GM13976 (cell line): ENCODE results near the gene HES5.
"Not testable (repeated sequence)": the region's sequence is repeated elsewhere in the genome, so short reads cannot be mapped to it uniquely, and the experiment has no call there.

ENCODE experiments used
- DNase-seq: peaks from one replicate; pipeline ENCODE4 v3.0.0; 2012; ENCODE audit warnings: low spot score
- in situ Hi-C: fragments of 300-500 bp; cut with MboI; formaldehyde crosslinking; loops from one replicate; pipeline ENCODE4 v1.12.0; 2022; ENCODE audit warnings: low sequenced_read_pairs, mixed read lengths, inconsistent platforms; ENCODE audit not compliant: unreplicated experiment
- TF ChIP-seq, protein P1 (sequence below): IDR thresholded peaks from 2 replicates; pipeline ENCODE4 v1.5.1; 2012; ENCODE audit warnings: borderline replicate concordance, mild to moderate bottlenecking; ENCODE audit not compliant: insufficient read depth; ENCODE audit errors: extremely low read depth, missing control alignments, control extremely low read depth

HES5 gene

GRCh38 chr1:2571348-2571747 is 41.3 kb upstream of the HES5 start:
- no peak for DNase-seq
- TF ChIP-seq, protein P1, sequence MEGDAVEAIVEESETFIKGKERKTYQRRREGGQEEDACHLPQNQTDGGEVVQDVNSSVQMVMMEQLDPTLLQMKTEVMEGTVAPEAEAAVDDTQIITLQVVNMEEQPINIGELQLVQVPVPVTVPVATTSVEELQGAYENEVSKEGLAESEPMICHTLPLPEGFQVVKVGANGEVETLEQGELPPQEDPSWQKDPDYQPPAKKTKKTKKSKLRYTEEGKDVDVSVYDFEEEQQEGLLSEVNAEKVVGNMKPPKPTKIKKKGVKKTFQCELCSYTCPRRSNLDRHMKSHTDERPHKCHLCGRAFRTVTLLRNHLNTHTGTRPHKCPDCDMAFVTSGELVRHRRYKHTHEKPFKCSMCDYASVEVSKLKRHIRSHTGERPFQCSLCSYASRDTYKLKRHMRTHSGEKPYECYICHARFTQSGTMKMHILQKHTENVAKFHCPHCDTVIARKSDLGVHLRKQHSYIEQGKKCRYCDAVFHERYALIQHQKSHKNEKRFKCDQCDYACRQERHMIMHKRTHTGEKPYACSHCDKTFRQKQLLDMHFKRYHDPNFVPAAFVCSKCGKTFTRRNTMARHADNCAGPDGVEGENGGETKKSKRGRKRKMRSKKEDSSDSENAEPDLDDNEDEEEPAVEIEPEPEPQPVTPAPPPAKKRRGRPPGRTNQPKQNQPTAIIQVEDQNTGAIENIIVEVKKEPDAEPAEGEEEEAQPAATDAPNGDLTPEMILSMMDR, result no peak

GRCh38 chr1:2570332-2570731 is 40.3 kb upstream of the HES5 start:
- in situ Hi-C loops, result no loop called here
- no peak for DNase-seq
- TF ChIP-seq, protein P1, result no peak

More at GRCh38 chr1:2571348-2571747, 41.3 kb upstream of the HES5 start:
- in situ Hi-C loops, result no loop called here

DNA sequence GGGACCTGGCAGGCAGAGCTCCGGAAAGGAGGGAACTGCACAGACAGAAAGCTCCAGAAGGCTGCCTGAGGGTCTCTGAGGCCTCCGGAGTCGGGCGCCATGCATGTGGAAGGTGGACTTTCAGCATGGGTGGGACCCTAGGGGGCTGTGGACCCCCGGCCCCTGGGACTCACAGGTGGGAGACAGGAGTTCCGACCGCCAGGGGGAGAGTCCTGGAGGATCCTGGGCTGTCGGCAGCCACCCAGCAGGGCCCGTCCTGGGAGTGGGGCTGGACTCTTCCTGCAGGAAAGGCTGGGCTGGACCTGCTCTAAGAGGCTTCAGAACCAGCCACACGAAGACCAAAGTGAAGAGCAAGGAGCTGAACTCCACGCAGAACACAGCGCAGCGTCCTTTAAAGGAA is 39.6 kb upstream of the HES5 start:
- DNase-seq, in situ Hi-C loops: not testable (repeated sequence)

GRCh38 chr1:2569060-2569459 is 39.0 kb upstream of the HES5 start:
- TF ChIP-seq, protein P1, result no peak
- no peak for DNase-seq
- in situ Hi-C loops, result no loop called here

DNA sequence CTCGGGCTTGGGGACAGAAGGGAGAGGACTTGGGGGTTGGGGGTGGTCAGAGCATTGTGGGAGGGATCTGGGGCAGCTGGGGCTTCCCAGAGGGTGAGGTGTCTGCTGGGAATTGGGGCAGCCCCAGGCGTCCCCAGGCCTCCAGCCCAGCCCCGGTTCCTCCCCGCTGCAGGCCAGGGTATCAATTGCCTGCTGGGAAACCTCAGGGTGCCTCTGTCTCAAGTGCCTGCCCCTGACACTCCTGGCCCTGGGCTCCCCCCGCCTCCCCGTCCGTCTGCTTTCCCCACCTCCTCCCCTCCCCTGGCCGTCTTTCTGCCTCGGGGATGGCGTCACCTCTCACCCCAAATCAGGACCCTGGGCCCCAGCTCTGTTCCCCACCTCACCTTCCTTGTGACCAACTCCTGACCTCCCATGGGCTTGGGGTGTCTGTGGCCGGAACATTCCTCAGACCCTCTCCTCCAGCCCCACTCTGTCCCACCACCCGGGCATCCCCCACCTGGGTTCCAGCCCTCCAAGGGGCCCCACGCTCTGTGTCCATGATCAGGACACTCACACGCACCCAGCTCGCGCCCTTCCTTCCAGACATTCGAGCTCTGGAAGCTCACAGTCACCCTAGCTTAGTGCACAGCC is 38.2 kb upstream of the HES5 start:
- in situ Hi-C loops, DNase-seq: not testable (repeated sequence)

GRCh38 chr1:2567083-2567679 is 37.1 kb upstream of the HES5 start:
- TF ChIP-seq, protein P1, result no peak
- in situ Hi-C loops, result no loop called here
- DNase-seq, result no peak

DNA sequence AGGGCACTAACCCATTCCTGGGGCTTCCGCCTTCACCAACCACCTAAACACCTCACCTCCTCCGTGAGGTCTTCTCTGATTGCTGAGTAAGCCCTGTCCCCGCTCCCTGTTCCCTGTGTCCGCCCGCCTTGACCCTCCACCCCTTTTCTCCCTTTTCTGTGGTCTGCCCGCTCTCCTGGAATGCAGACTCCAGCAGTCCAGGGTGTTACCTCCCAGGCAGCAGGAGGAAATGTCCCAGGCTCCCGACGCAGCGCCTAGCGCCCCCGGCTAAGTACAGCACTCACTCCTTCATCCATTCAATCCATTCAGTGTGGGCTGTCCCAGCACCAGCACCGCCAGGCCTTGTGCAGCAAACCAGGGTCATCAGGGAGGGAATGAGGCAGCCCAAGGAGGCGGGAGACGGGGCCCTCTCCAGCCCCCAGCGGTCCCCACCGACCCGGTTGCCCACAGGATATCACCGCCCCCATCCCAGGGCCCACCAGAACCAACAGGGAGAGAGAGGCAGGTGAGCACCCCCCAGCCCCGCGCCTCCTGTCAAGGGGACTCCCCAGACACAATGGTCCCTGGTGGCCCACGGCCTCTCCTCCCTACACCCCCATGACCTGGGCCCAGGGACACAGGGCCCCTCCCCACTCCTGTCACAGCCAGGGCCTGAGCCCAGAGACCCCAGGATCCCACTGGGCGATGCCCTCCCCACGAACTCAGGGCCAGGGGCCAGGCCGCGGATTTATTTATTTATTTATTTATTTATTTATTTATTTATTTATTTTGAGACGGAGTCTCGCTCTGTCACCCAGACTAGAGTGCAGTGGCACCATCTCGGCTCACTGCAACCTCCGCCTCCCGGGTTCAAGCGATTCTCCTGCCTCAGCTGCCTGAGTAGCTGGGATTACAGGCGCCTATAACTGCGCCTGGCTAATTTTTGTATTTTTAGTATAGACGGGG is 36.3 kb upstream of the HES5 start:
- DNase-seq, result no peak
- in situ Hi-C loops, result no loop called here
- TF ChIP-seq, protein P1, result no peak
